ENCODE measurements around the gene CEBPZ. TPM values are rescaled to one million over a fixed set of nuclear protein-coding genes. Genes with fewer than 3 reads are reported as not detected.

Gene CEBPZ
- total and polyA plus RNA-seq, 2 of the 13 experiments (the other 11 are each of a cell fraction or from before 2014, with no cell fraction given) = 14.4 to 117 TPM

DNA sequence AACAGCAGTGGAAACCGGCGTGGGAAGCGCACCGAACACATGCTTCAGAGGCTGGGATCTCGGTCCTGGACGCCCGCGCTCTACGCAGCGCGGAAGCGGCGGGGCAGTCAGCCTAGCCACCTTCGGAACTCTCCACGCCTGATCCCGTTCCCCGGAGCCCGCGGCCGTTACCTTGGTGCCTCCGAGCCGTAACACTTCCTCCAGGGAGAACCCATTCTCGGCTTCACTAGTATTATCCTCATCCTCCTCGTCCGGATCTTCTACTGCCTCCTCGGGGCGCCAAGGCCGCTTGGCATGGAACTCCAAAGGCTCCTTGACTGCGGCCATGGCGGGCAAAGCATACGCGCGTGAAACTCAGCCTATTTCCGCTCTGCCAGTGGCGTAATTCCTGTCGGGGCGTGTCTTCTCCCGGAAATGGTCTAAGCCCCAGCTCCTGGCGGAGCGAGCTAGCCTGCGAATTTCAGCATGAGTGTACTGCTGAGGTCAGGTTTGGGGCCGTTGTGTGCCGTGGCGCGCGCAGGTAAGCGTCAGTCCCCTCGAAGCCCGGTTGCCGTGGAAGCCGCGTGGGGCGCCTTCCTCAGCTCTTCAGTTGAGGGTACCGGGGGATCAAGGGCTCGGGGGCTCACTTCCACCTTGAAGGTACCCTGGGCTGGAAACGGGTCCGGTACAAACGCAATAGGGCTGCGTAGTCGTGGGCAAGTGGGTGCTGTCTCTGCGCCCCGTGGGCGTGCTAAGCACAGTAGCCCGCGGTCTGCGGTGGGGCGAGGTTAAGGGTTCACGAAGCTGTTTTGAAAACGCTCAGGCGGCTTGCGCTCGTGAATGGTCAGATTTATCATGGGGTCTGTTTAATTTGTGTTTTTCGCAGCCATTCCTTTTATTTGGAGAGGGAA is at the start of gene CEBPZ, which contains the start of gene NDUFAF7 (continued):
- no peak for TF ChIP-seq NONO (IDR thresholded peaks at IDR 0.05)
- no peak; the same call in 1 of the 2 replicates for TF ChIP-seq NONO (CRISPR knock-in tag; conservative IDR thresholded peaks at IDR 0.05)
- TF ChIP-seq KAT8 (CRISPR knock-in tag; IDR thresholded peaks at IDR 0.05) = peak; percentile 97
- TF ChIP-seq MEIS1 (CRISPR knock-in tag; IDR thresholded peaks at IDR 0.05; ENCODE audit: borderline replicate concordance) = no peak; the same call in 1 of the 2 replicates
- TF ChIP-seq MTA3 (CRISPR knock-in tag; IDR thresholded peaks at IDR 0.05) = no peak
- peak; percentile 77; the same call in 1 of the 2 replicates for TF ChIP-seq RXRA (CRISPR knock-in tag; IDR thresholded peaks at IDR 0.05)
- TF ChIP-seq, protein P1, sequence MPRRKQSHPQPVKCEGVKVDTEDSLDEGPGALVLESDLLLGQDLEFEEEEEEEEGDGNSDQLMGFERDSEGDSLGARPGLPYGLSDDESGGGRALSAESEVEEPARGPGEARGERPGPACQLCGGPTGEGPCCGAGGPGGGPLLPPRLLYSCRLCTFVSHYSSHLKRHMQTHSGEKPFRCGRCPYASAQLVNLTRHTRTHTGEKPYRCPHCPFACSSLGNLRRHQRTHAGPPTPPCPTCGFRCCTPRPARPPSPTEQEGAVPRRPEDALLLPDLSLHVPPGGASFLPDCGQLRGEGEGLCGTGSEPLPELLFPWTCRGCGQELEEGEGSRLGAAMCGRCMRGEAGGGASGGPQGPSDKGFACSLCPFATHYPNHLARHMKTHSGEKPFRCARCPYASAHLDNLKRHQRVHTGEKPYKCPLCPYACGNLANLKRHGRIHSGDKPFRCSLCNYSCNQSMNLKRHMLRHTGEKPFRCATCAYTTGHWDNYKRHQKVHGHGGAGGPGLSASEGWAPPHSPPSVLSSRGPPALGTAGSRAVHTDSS (CRISPR knock-in tag; conservative IDR thresholded peaks at IDR 0.05) = no peak
- TF ChIP-seq ZNF557 (CRISPR knock-in tag; IDR thresholded peaks at IDR 0.05) = peak; percentile 38; the same call in 1 of the 2 replicates
- TF ChIP-seq, protein P2, sequence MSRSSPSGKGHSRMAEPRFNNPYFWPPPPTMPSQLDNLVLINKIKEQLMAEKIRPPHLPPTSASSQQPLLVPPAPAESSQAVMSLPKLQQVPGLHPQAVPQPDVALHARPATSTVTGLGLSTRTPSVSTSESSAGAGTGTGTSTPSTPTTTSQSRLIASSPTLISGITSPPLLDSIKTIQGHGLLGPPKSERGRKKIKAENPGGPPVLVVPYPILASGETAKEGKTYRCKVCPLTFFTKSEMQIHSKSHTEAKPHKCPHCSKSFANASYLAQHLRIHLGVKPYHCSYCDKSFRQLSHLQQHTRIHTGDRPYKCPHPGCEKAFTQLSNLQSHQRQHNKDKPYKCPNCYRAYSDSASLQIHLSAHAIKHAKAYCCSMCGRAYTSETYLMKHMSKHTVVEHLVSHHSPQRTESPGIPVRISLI (CRISPR knock-in tag; IDR thresholded peaks at IDR 0.05; ENCODE audit: borderline replicate concordance) = no peak
- TF ChIP-seq RBFOX2 (IDR thresholded peaks at IDR 0.05; ENCODE audit: low read depth, low read length) = peak; percentile 84
- no peak for TF ChIP-seq ZNF616 (CRISPR knock-in tag; IDR thresholded peaks at IDR 0.05; ENCODE audit: low read depth)
- TF ChIP-seq, protein P3, sequence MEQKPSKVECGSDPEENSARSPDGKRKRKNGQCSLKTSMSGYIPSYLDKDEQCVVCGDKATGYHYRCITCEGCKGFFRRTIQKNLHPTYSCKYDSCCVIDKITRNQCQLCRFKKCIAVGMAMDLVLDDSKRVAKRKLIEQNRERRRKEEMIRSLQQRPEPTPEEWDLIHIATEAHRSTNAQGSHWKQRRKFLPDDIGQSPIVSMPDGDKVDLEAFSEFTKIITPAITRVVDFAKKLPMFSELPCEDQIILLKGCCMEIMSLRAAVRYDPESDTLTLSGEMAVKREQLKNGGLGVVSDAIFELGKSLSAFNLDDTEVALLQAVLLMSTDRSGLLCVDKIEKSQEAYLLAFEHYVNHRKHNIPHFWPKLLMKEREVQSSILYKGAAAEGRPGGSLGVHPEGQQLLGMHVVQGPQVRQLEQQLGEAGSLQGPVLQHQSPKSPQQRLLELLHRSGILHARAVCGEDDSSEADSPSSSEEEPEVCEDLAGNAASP (CRISPR knock-in tag; IDR thresholded peaks at IDR 0.05; ENCODE audit: borderline replicate concordance) = peak; percentile 73
- 0 out of 2 replicates have a peak, but pooled peaks have one; percentile 20 for TF ChIP-seq MLLT10 (CRISPR knock-in tag; IDR thresholded peaks at IDR 0.05)
- peak; percentile 83; the same call in 1 of the 2 replicates for TF ChIP-seq ZNF598 (CRISPR knock-in tag; IDR thresholded peaks at IDR 0.05; ENCODE audit: borderline replicate concordance)
- TF ChIP-seq, protein P4, sequence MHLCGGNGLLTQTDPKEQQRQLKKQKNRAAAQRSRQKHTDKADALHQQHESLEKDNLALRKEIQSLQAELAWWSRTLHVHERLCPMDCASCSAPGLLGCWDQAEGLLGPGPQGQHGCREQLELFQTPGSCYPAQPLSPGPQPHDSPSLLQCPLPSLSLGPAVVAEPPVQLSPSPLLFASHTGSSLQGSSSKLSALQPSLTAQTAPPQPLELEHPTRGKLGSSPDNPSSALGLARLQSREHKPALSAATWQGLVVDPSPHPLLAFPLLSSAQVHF (CRISPR knock-in tag; IDR thresholded peaks at IDR 0.05) = no peak
- TF ChIP-seq POLR2AphosphoS2 (IDR thresholded peaks at IDR 0.05; ENCODE audit: low read depth, low read length) = peak; percentile 82
- TF ChIP-seq ZNF460 (CRISPR knock-in tag; IDR thresholded peaks at IDR 0.05; ENCODE audit: borderline replicate concordance) = peak; percentile 34; the same call in 1 of the 2 replicates
- peak; percentile 94 for TF ChIP-seq PHF21A (CRISPR knock-in tag; IDR thresholded peaks at IDR 0.05)
- no peak for TF ChIP-seq NFE2 (CRISPR knock-in tag; IDR thresholded peaks at IDR 0.05)
- TF ChIP-seq ZNF138 (CRISPR knock-in tag; IDR thresholded peaks at IDR 0.05; ENCODE audit: low read depth) = peak; percentile 64; the same call in 1 of the 2 replicates
- no peak for TF ChIP-seq HMGA1 (CRISPR knock-in tag; conservative IDR thresholded peaks at IDR 0.05)
- TF ChIP-seq, protein P5, sequence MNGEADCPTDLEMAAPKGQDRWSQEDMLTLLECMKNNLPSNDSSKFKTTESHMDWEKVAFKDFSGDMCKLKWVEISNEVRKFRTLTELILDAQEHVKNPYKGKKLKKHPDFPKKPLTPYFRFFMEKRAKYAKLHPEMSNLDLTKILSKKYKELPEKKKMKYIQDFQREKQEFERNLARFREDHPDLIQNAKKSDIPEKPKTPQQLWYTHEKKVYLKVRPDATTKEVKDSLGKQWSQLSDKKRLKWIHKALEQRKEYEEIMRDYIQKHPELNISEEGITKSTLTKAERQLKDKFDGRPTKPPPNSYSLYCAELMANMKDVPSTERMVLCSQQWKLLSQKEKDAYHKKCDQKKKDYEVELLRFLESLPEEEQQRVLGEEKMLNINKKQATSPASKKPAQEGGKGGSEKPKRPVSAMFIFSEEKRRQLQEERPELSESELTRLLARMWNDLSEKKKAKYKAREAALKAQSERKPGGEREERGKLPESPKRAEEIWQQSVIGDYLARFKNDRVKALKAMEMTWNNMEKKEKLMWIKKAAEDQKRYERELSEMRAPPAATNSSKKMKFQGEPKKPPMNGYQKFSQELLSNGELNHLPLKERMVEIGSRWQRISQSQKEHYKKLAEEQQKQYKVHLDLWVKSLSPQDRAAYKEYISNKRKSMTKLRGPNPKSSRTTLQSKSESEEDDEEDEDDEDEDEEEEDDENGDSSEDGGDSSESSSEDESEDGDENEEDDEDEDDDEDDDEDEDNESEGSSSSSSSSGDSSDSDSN (CRISPR knock-in tag; IDR thresholded peaks at IDR 0.05) = peak; percentile 92
- TF ChIP-seq ZNF510 (CRISPR knock-in tag; IDR thresholded peaks at IDR 0.05; ENCODE audit: low read depth) = no peak; the same call in 1 of the 2 replicates
